GM12865 (cell line): ENCODE data around the gene CAVIN3.
"Not testable (repeated sequence)": the region's sequence is repeated elsewhere in the genome, so short reads cannot be mapped to it uniquely, and the experiment has no call there.

Experiments
- DNase-seq: peaks from one replicate; pipeline ENCODE4 v3.0.0; 2010; ENCODE audit warnings: low read depth
- H3K4me3 ChIP-seq: 2 replicates; pipeline ENCODE4 v1.5.1; 2011; ENCODE audit warnings: mild to moderate bottlenecking, low read depth, low read length, control low read depth
- CTCF ChIP-seq: IDR thresholded peaks from 2 replicates; pipeline ENCODE4 v1.5.1; 2011; ENCODE audit warnings: low read length, control low read depth, low read depth, inconsistent platforms; ENCODE audit not compliant: insufficient read depth; ENCODE audit errors: missing control alignments

The CAVIN3 gene

GRCh38 chr11:6283453-6284023 lies 36.8 kb downstream of the CAVIN3 start:
- no peak for DNase-seq
- H3K4me3 ChIP-seq = no peak overlapping the region
- no peak for TF ChIP-seq CTCF

- H3K4me3 ChIP-seq, DNase-seq: not testable (repeated sequence)
Observed at GRCh38 chr11:6280809-6281208, 39.5 kb downstream of the CAVIN3 start.

- DNase-seq = no peak
- no peak for TF ChIP-seq CTCF
- no peak overlapping the region for H3K4me3 ChIP-seq
Observed at GRCh38 chr11:6273188-6273587, 47.1 kb downstream of the CAVIN3 start.

- no peak for DNase-seq
- TF ChIP-seq CTCF = no peak
- H3K4me3 ChIP-seq = no peak overlapping the region
Observed at GRCh38 chr11:6271598-6271997, 48.7 kb downstream of the CAVIN3 start.

- DNase-seq = no peak
- no peak overlapping the region for H3K4me3 ChIP-seq
- TF ChIP-seq CTCF = no peak
Observed at GRCh38 chr11:6270584-6271246, 49.6 kb downstream of the CAVIN3 start.

GRCh38 chr11:6269994-6270393 lies 50.3 kb downstream of the CAVIN3 start:
- no peak overlapping the region for H3K4me3 ChIP-seq
- DNase-seq = no peak
- no peak for TF ChIP-seq CTCF
